ENCODE data around the gene CMTM3. TPM values are rescaled to one million over a fixed set of nuclear protein-coding genes. Genes with fewer than 3 reads are reported as not detected.

The CMTM3 gene
- total and polyA plus RNA-seq, 9 of the 15 experiments (the other 6 are each of a cell fraction or from before 2014, with no cell fraction given): 4.6 to 33.4 (median 17.5) TPM

GRCh38 chr16:66617728-66618127 lies 13.2 kb downstream of the CMTM3 start (continued):
- TF ChIP-seq, protein P1, sequence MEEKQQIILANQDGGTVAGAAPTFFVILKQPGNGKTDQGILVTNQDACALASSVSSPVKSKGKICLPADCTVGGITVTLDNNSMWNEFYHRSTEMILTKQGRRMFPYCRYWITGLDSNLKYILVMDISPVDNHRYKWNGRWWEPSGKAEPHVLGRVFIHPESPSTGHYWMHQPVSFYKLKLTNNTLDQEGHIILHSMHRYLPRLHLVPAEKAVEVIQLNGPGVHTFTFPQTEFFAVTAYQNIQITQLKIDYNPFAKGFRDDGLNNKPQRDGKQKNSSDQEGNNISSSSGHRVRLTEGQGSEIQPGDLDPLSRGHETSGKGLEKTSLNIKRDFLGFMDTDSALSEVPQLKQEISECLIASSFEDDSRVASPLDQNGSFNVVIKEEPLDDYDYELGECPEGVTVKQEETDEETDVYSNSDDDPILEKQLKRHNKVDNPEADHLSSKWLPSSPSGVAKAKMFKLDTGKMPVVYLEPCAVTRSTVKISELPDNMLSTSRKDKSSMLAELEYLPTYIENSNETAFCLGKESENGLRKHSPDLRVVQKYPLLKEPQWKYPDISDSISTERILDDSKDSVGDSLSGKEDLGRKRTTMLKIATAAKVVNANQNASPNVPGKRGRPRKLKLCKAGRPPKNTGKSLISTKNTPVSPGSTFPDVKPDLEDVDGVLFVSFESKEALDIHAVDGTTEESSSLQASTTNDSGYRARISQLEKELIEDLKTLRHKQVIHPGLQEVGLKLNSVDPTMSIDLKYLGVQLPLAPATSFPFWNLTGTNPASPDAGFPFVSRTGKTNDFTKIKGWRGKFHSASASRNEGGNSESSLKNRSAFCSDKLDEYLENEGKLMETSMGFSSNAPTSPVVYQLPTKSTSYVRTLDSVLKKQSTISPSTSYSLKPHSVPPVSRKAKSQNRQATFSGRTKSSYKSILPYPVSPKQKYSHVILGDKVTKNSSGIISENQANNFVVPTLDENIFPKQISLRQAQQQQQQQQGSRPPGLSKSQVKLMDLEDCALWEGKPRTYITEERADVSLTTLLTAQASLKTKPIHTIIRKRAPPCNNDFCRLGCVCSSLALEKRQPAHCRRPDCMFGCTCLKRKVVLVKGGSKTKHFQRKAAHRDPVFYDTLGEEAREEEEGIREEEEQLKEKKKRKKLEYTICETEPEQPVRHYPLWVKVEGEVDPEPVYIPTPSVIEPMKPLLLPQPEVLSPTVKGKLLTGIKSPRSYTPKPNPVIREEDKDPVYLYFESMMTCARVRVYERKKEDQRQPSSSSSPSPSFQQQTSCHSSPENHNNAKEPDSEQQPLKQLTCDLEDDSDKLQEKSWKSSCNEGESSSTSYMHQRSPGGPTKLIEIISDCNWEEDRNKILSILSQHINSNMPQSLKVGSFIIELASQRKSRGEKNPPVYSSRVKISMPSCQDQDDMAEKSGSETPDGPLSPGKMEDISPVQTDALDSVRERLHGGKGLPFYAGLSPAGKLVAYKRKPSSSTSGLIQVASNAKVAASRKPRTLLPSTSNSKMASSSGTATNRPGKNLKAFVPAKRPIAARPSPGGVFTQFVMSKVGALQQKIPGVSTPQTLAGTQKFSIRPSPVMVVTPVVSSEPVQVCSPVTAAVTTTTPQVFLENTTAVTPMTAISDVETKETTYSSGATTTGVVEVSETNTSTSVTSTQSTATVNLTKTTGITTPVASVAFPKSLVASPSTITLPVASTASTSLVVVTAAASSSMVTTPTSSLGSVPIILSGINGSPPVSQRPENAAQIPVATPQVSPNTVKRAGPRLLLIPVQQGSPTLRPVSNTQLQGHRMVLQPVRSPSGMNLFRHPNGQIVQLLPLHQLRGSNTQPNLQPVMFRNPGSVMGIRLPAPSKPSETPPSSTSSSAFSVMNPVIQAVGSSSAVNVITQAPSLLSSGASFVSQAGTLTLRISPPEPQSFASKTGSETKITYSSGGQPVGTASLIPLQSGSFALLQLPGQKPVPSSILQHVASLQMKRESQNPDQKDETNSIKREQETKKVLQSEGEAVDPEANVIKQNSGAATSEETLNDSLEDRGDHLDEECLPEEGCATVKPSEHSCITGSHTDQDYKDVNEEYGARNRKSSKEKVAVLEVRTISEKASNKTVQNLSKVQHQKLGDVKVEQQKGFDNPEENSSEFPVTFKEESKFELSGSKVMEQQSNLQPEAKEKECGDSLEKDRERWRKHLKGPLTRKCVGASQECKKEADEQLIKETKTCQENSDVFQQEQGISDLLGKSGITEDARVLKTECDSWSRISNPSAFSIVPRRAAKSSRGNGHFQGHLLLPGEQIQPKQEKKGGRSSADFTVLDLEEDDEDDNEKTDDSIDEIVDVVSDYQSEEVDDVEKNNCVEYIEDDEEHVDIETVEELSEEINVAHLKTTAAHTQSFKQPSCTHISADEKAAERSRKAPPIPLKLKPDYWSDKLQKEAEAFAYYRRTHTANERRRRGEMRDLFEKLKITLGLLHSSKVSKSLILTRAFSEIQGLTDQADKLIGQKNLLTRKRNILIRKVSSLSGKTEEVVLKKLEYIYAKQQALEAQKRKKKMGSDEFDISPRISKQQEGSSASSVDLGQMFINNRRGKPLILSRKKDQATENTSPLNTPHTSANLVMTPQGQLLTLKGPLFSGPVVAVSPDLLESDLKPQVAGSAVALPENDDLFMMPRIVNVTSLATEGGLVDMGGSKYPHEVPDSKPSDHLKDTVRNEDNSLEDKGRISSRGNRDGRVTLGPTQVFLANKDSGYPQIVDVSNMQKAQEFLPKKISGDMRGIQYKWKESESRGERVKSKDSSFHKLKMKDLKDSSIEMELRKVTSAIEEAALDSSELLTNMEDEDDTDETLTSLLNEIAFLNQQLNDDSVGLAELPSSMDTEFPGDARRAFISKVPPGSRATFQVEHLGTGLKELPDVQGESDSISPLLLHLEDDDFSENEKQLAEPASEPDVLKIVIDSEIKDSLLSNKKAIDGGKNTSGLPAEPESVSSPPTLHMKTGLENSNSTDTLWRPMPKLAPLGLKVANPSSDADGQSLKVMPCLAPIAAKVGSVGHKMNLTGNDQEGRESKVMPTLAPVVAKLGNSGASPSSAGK (IDR thresholded peaks at IDR 0.05): no peak
- TF ChIP-seq ILK (tag; IDR thresholded peaks at IDR 0.05; ENCODE audit: borderline replicate concordance, low read depth) (no peak), TAF15 (IDR thresholded peaks at IDR 0.05; ENCODE audit: low read depth, low read length) (no peak), ZC3H11A (IDR thresholded peaks at IDR 0.05; ENCODE audit: low read depth, low read length) (no peak), ZNF41 (CRISPR knock-in tag; conservative IDR thresholded peaks at IDR 0.05) (no peak), ZNF75A (CRISPR knock-in tag; IDR thresholded peaks at IDR 0.05) (no peak), TOE1 (IDR thresholded peaks at IDR 0.05; ENCODE audit: borderline replicate concordance) (no peak), TOE1 (CRISPR knock-in tag; IDR thresholded peaks at IDR 0.05; ENCODE audit: borderline replicate concordance, low read depth) (no peak), ZNF764 (CRISPR knock-in tag; IDR thresholded peaks at IDR 0.05; ENCODE audit: low read depth) (no peak), FOXA1 (IDR thresholded peaks at IDR 0.05; ENCODE audit: borderline replicate concordance) (no peak)
- TF ChIP-seq, protein P2, sequence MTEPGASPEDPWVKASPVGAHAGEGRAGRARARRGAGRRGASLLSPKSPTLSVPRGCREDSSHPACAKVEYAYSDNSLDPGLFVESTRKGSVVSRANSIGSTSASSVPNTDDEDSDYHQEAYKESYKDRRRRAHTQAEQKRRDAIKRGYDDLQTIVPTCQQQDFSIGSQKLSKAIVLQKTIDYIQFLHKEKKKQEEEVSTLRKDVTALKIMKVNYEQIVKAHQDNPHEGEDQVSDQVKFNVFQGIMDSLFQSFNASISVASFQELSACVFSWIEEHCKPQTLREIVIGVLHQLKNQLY (CRISPR knock-in tag; conservative IDR thresholded peaks at IDR 0.05): no peak
- TF ChIP-seq, protein P3, sequence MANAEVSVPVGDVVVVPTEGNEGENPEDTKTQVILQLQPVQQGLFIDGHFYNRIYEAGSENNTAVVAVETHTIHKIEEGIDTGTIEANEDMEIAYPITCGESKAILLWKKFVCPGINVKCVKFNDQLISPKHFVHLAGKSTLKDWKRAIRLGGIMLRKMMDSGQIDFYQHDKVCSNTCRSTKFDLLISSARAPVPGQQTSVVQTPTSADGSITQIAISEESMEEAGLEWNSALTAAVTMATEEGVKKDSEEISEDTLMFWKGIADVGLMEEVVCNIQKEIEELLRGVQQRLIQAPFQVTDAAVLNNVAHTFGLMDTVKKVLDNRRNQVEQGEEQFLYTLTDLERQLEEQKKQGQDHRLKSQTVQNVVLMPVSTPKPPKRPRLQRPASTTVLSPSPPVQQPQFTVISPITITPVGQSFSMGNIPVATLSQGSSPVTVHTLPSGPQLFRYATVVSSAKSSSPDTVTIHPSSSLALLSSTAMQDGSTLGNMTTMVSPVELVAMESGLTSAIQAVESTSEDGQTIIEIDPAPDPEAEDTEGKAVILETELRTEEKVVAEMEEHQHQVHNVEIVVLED (CRISPR knock-in tag; IDR thresholded peaks at IDR 0.05): no peak
- TF ChIP-seq, protein P4, sequence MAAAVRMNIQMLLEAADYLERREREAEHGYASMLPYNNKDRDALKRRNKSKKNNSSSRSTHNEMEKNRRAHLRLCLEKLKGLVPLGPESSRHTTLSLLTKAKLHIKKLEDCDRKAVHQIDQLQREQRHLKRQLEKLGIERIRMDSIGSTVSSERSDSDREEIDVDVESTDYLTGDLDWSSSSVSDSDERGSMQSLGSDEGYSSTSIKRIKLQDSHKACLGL (CRISPR knock-in tag; IDR thresholded peaks at IDR 0.05; ENCODE audit: borderline replicate concordance, poor library complexity, severe bottlenecking): no peak
